NB4 (cell line): ENCODE measurements around the gene OR5L2.

Source experiments
- DNase-seq: peaks from one replicate; pipeline ENCODE4 v3.0.0; 2010; ENCODE audit warnings: low read depth
- H3K4me3 ChIP-seq: one replicate; pipeline ENCODE4 v1.5.1; 2011; ENCODE audit warnings: mild to moderate bottlenecking, low read depth, low read length, moderate library complexity
- CTCF ChIP-seq: IDR thresholded peaks from one replicate; pipeline ENCODE4 v1.5.1; 2012; ENCODE audit warnings: low read depth, low read length
- MAX ChIP-seq: IDR thresholded peaks from 2 replicates; pipeline ENCODE4 v1.6.1; 2011; ENCODE audit warnings: low read depth, low read length
- MYC ChIP-seq: IDR thresholded peaks from 2 replicates; pipeline ENCODE4 v1.6.1; 2011; ENCODE audit warnings: low read depth, low read length
- POLR2A ChIP-seq: IDR thresholded peaks from 2 replicates; pipeline ENCODE4 v1.6.1; 2011; ENCODE audit warnings: mild to moderate bottlenecking; ENCODE audit not compliant: insufficient read length; ENCODE audit errors: extremely low read depth

Gene OR5L2

GRCh38 chr11:55826919-55827318, at the start of gene OR5L2:
OR5L2 (plus strand) TSS chr11:55827219; CDS start chr11:55827219, 0 bp downstream.
- TF ChIP-seq MYC (no peak), CTCF (no peak), MAX (no peak), POLR2A (no peak)
- DNase-seq = no peak
- no peak within 1 kb of the TSS for H3K4me3 ChIP-seq

GRCh38 chr11:55791606-55792005, 35.4 kb upstream of the OR5L2 start:
- DNase-seq = no peak
- TF ChIP-seq CTCF (no peak), POLR2A (no peak), MYC (no peak), MAX (no peak)
- H3K4me3 ChIP-seq = no peak overlapping the region

- no peak for DNase-seq
- TF ChIP-seq CTCF = no peak
- no peak for TF ChIP-seq POLR2A
- no peak for TF ChIP-seq MYC
- TF ChIP-seq MAX = no peak
- no peak overlapping the region for H3K4me3 ChIP-seq
Measured at GRCh38 chr11:55793321-55793720, 33.7 kb upstream of the OR5L2 start.

GRCh38 chr11:55795256-55795655, 31.8 kb upstream of the OR5L2 start, which contains the start of gene OR5D14:
OR5D14 (plus strand) TSS chr11:55795556; CDS start chr11:55795556, 0 bp downstream.
- no peak for DNase-seq
- TF ChIP-seq CTCF (no peak), POLR2A (no peak), MAX (no peak)
- no peak within 1 kb of the TSS for H3K4me3 ChIP-seq

- no peak for DNase-seq
- TF ChIP-seq POLR2A (no peak), CTCF (no peak), MYC (no peak), MAX (no peak)
- no peak overlapping the region for H3K4me3 ChIP-seq
Measured at GRCh38 chr11:55806248-55806647, 20.8 kb upstream of the OR5L2 start.

GRCh38 chr11:55811067-55811466, 16.0 kb upstream of the OR5L2 start, which contains the start of gene OR5L1:
OR5L1 (plus strand) TSS chr11:55811367; CDS start chr11:55811467, 100 bp downstream.
- no peak for DNase-seq
- H3K4me3 ChIP-seq = no peak within 1 kb of the TSS
- TF ChIP-seq POLR2A = no peak
- TF ChIP-seq MYC = no peak
